IMR-90 (cell line): Measurements from ENCODE around the gene FRMPD3. TPM values are rescaled to one million over a fixed set of nuclear protein-coding genes. Genes with fewer than 3 reads are reported as not detected.

Source experiments
- ATAC-seq: fragments of 200-7000 bp; cut with Tn5 transposase; 2 replicates; pipeline ENCODE4 v1.9.1; 2020; ENCODE audit warnings: low read depth, mild to moderate bottlenecking, moderate library complexity
- BruUV-seq: library from RNA; stranded (reverse); fragments of 400-500 nt; replicated peaks from 2 replicates; lab custom pipeline; 2021; lab: Mats Ljungman, UMichigan
- CTCF ChIA-PET: fragments of 300-600 bp; formaldehyde crosslinking; extraction: SDS; loops from one replicate; lab custom pipeline; 2021; ENCODE audit warnings: antibody characterized with exemption; lab: Yijun Ruan, JAX
- POLR2A ChIA-PET: fragments of 300-600 bp; sonication (Branson Sonifier 250); formaldehyde crosslinking; loops from one replicate; lab custom pipeline; 2022; ENCODE audit warnings: antibody characterized with exemption; ENCODE audit not compliant: unreplicated experiment; lab: Charles Lee
- DNase-seq: peaks from one replicate; pipeline ENCODE4 v3.0.0; 2013
- H2AFZ ChIP-seq: replicated peaks from 2 replicates; pipeline ENCODE3; 2013; ENCODE audit warnings: low read length, mild to moderate bottlenecking; ENCODE audit not compliant: poor library complexity
- H2AK5ac ChIP-seq: 2 replicates; pipeline ENCODE4 v1.6.1; 2013; ENCODE audit warnings: low read depth, low read length, inconsistent platforms
- H2AK9ac ChIP-seq: replicated peaks from 2 replicates; pipeline ENCODE3; 2013; ENCODE audit warnings: mild to moderate bottlenecking, low read depth, low read length, moderate library complexity; ENCODE audit not compliant: poor library complexity
- H2BK120ac ChIP-seq: 2 replicates; pipeline ENCODE4 v1.6.1; 2013; ENCODE audit warnings: low read depth, low read length, inconsistent platforms
- H2BK15ac ChIP-seq: 3 replicates; pipeline ENCODE4 v1.6.1; 2013; ENCODE audit warnings: low read depth, low read length, inconsistent platforms
- H2BK20ac ChIP-seq: 2 replicates; pipeline ENCODE4 v1.6.1; 2013; ENCODE audit warnings: low read depth, mild to moderate bottlenecking, inconsistent platforms, low read length, moderate library complexity
- H2BK5ac ChIP-seq: 2 replicates; pipeline ENCODE4 v1.6.1; 2013; ENCODE audit warnings: mild to moderate bottlenecking, low read depth, low read length, inconsistent platforms; ENCODE audit not compliant: poor library complexity, severe bottlenecking
- H3K14ac ChIP-seq: replicated peaks from 2 replicates; pipeline ENCODE4 v1.6.1; 2013; ENCODE audit warnings: low read depth, low read length, inconsistent platforms
- H3K18ac ChIP-seq: 2 replicates; pipeline ENCODE4 v1.6.1; 2013; ENCODE audit warnings: low read depth, low read length, control low read depth
- H3K23ac ChIP-seq: 2 replicates; pipeline ENCODE4 v1.6.1; 2013; ENCODE audit warnings: low read depth, low read length, inconsistent platforms
- H3K27ac ChIP-seq: 2 replicates; pipeline ENCODE4 v1.5.1; 2013; ENCODE audit warnings: mild to moderate bottlenecking, control low read depth, low read length; ENCODE audit not compliant: insufficient read depth
- H3K27me3 ChIP-seq: 2 replicates; pipeline ENCODE4 v1.6.1; 2013; ENCODE audit warnings: low read length; ENCODE audit not compliant: control insufficient read depth, insufficient read depth
- H3K36me3 ChIP-seq: 2 replicates; pipeline ENCODE4 v1.6.1; 2013; ENCODE audit warnings: low read length, mixed read lengths; ENCODE audit not compliant: control insufficient read depth, insufficient read depth
- H3K4ac ChIP-seq: 2 replicates; pipeline ENCODE4 v1.6.1; 2013; ENCODE audit warnings: low read depth, low read length, inconsistent platforms
- H3K4me1 ChIP-seq: 2 replicates; pipeline ENCODE4 v1.6.1; 2013; ENCODE audit warnings: low read length, mixed read lengths; ENCODE audit not compliant: control insufficient read depth, insufficient read depth
- H3K4me2 ChIP-seq: 2 replicates; pipeline ENCODE4 v1.6.1; 2013; ENCODE audit warnings: low read depth, mild to moderate bottlenecking, control low read depth, low read length, moderate library complexity
- H3K4me3 ChIP-seq: 2 replicates; pipeline ENCODE4 v1.5.1; 2013; ENCODE audit warnings: low read depth, mild to moderate bottlenecking, control low read depth, low read length, moderate library complexity; ENCODE audit not compliant: insufficient read depth
- H3K56ac ChIP-seq: 2 replicates; pipeline ENCODE4 v1.6.1; 2013; ENCODE audit warnings: low read length, inconsistent platforms; ENCODE audit not compliant: insufficient read depth; ENCODE audit errors: extremely low read depth
- H3K79me1 ChIP-seq, 2 experiments: 2 replicates each; pipeline ENCODE4 v1.6.1; 2013; ENCODE audit warnings: low read length in 2 of 2, inconsistent platforms in 1 of 2, low read depth in 1 of 2
- H3K9ac ChIP-seq: 2 replicates; pipeline ENCODE4 v1.6.1; 2013; ENCODE audit warnings: low read depth, low read length, control low read depth
- H3K9me1 ChIP-seq: 2 replicates; pipeline ENCODE4 v1.6.1; 2013; ENCODE audit warnings: low read length, inconsistent platforms; ENCODE audit not compliant: insufficient read depth
- H3K9me3 ChIP-seq: 2 replicates; pipeline ENCODE4 v1.6.1; 2013; ENCODE audit warnings: low read length; ENCODE audit not compliant: control insufficient read depth, insufficient read depth
- H4K20me1 ChIP-seq: 2 replicates; pipeline ENCODE4 v1.6.1; 2013; ENCODE audit warnings: low read length, inconsistent platforms; ENCODE audit not compliant: insufficient read depth
- H4K5ac ChIP-seq: 2 replicates; pipeline ENCODE4 v1.6.1; 2013; ENCODE audit warnings: mild to moderate bottlenecking, low read depth, low read length, control low read depth
- H4K8ac ChIP-seq, 2 experiments: 2 replicates each; pipeline ENCODE4 v1.6.1; 2013; ENCODE audit warnings: low read depth in 2 of 2, low read length in 2 of 2, control low read depth in 1 of 2, inconsistent platforms in 1 of 2
- H4K91ac ChIP-seq: 2 replicates; pipeline ENCODE4 v1.6.1; 2013; ENCODE audit warnings: low read depth, low read length, inconsistent platforms; ENCODE audit not compliant: insufficient read depth
- BHLHE40 ChIP-seq: fragments of 150-350 bp; IDR thresholded peaks from 2 replicates; pipeline ENCODE4 v1.6.1; 2016; ENCODE audit warnings: mild to moderate bottlenecking, low read depth, low read length
- CTCF ChIP-seq: conservative IDR thresholded peaks from 2 replicates; pipeline ENCODE4 v1.5.1; 2012; ENCODE audit warnings: mild to moderate bottlenecking, low read depth, low read length, improper control_type of control experiment
- ELK1 ChIP-seq: fragments of 150-350 bp; IDR thresholded peaks from 2 replicates; pipeline ENCODE4 v1.6.1; 2016; ENCODE audit warnings: low read depth, mild to moderate bottlenecking, low read length, moderate library complexity, borderline replicate concordance
- FOS ChIP-seq: fragments of 150-350 bp; IDR thresholded peaks from 2 replicates; pipeline ENCODE4 v1.6.1; 2016; ENCODE audit warnings: low read depth, low read length
- MAFK ChIP-seq: IDR thresholded peaks from 2 replicates; pipeline ENCODE4 v1.6.1; 2012; ENCODE audit warnings: low read depth, low read length, improper control_type of control experiment
- MAZ ChIP-seq: IDR thresholded peaks from 2 replicates; pipeline ENCODE4 v1.6.1; 2012; ENCODE audit warnings: low read depth, mild to moderate bottlenecking, low read length, improper control_type of control experiment, moderate library complexity, borderline replicate concordance
- MXI1 ChIP-seq: IDR thresholded peaks from 2 replicates; pipeline ENCODE4 v1.6.1; 2012; ENCODE audit warnings: low read depth, mild to moderate bottlenecking, low read length, moderate library complexity, borderline replicate concordance
- POLR2A ChIP-seq: IDR thresholded peaks from 2 replicates; pipeline ENCODE4 v1.6.1; 2012; ENCODE audit warnings: mild to moderate bottlenecking, low read depth, low read length
- RAD21 ChIP-seq: IDR thresholded peaks from 2 replicates; pipeline ENCODE4 v1.6.1; 2012; ENCODE audit warnings: low read length, improper control_type of control experiment
- RCOR1 ChIP-seq: IDR thresholded peaks from 2 replicates; pipeline ENCODE4 v1.6.1; 2012; ENCODE audit warnings: mild to moderate bottlenecking, low read length, improper control_type of control experiment; ENCODE audit not compliant: insufficient replicate concordance
- RFX5 ChIP-seq: IDR thresholded peaks from 2 replicates; pipeline ENCODE4 v1.8.0; 2012; ENCODE audit warnings: low read depth, mild to moderate bottlenecking, low read length, moderate library complexity
- SMC3 ChIP-seq: fragments of 150-350 bp; IDR thresholded peaks from 2 replicates; pipeline ENCODE4 v1.6.1; 2016; ENCODE audit warnings: low read depth, mild to moderate bottlenecking, antibody characterized with exemption, low read length, moderate library complexity
- USF2 ChIP-seq: fragments of 150-350 bp; IDR thresholded peaks from 2 replicates; pipeline ENCODE4 v1.6.1; 2017; ENCODE audit warnings: mild to moderate bottlenecking, antibody characterized with exemption, low read length, low read depth
- WGBS, 2 experiments: methylation state at CpG; one replicate each; pipeline versions ENCODE4 v1.1.5 to v1.1.7; 2013; ENCODE audit warnings: missing lambda C conversion rate in 2 of 2; ENCODE audit not compliant: insufficient read length in 1 of 2; ENCODE audit errors: extremely low coverage in 2 of 2; 5-methylcytosine and 5-hydroxymethylcytosine counted together
- dilution Hi-C: fragments of 300-500 bp; cut with HindIII; formaldehyde crosslinking; loops from one replicate; pipeline ENCODE4 v1.14.3; 2018; ENCODE audit warnings: low sequenced_read_pairs; ENCODE audit not compliant: unreplicated experiment
- in situ Hi-C: fragments of 300-500 bp; cut with MboI; formaldehyde crosslinking; loops from 3 replicates; pipeline ENCODE4 v1.14.3; 2019; ENCODE audit warnings: low sequenced_read_pairs, inconsistent platforms, mixed read lengths
- intact Hi-C: fragments of 100-400 bp; cut with micrococcal nuclease; formaldehyde crosslinking; loops from 2 replicates; pipeline ENCODE4 v1.10.0; 2022
- polyA plus RNA-seq, 3 experiments: library from polyadenylated mRNA; depleted of rRNA; stranded (reverse); fragments of >200 nt; gene quantifications; 2 replicates each; pipeline ENCODE4 v1.2.3, GENCODE V29; 2012; ENCODE audit warnings: low replicate concordance in 1 of 3
- total RNA-seq: library from RNA; depleted of rRNA; stranded (reverse); fragments of >200 nt; gene quantifications from 2 replicates; pipeline ENCODE4 v1.2.3, GENCODE V29; 2012

FRMPD3 gene
- total and polyA plus RNA-seq, 2 of the 4 experiments (the other 2 are of a cell fraction): under 0.01 to 0.19 TPM

GRCh38 chrX:107470198-107470597 is 20.7 kb downstream of the FRMPD3 start:
- H3K36me3 ChIP-seq: no peaks in the 10 kb centered on the region
- no peak overlapping the region for H4K8ac ChIP-seq
- H2AK5ac ChIP-seq: no peak overlapping the region
- 37% methylated on average over 2 of the region's 2 CpGs; no CpG with 5 or more reads in 1 of the 2 experiments for WGBS, 2 experiments
- H4K5ac ChIP-seq: no peak overlapping the region
- H3K56ac ChIP-seq: no peak overlapping the region
- DNase-seq: no peak
- H3K79me1 ChIP-seq: no peaks in the 10 kb centered on the region
- no peak overlapping the region for H3K4me3 ChIP-seq
- H2BK120ac ChIP-seq: no peak overlapping the region
- no peak overlapping the region for H3K9ac ChIP-seq
- H2AK9ac ChIP-seq: peak overlapping the region; percentile 38
- no peak overlapping the region for H3K4me2 ChIP-seq
- CTCF ChIA-PET: no interaction called here
- H3K4me1 ChIP-seq: no peaks in the 10 kb centered on the region
- H3K23ac ChIP-seq: no peak overlapping the region
- dilution Hi-C loops (no loop called here), intact Hi-C loops (no loop called here), in situ Hi-C loops (no loop called here)
- POLR2A ChIA-PET: interaction anchor here (0.6 kb wide), 1 partner anchor 479 kb away, joined by 3 read pairs; no protein-coding TSS in a partner anchor
- BruUV-seq: no TSS peak
- no peak overlapping the region for H2BK15ac ChIP-seq
- H3K27ac ChIP-seq: no peak overlapping the region
- H2BK20ac ChIP-seq: no peak overlapping the region
- no peaks in the 10 kb centered on the region for H3K9me3 ChIP-seq
- no peak overlapping the region for H3K14ac ChIP-seq
- H3K27me3 ChIP-seq: peaks cover 28% of the 10 kb centered on the region
- no peak for TF ChIP-seq RCOR1
- TF ChIP-seq SMC3: no peak
- TF ChIP-seq ELK1: no peak
- no peak for TF ChIP-seq RFX5
- TF ChIP-seq USF2: no peak
- no peak for TF ChIP-seq MXI1
- no peak for TF ChIP-seq POLR2A
- no peak for TF ChIP-seq FOS
- TF ChIP-seq RAD21: no peak
- TF ChIP-seq CTCF: no peak
- no peak for TF ChIP-seq BHLHE40
- TF ChIP-seq MAFK: no peak
- TF ChIP-seq MAZ: no peak
- no peak overlapping the region for H3K18ac ChIP-seq
- no peak overlapping the region for H3K4ac ChIP-seq
- H3K9me1 ChIP-seq: no peaks in the 10 kb centered on the region
- no peaks in the 10 kb centered on the region for H4K20me1 ChIP-seq
- no peak for ATAC-seq
- H4K91ac ChIP-seq: no peak overlapping the region
- no peak overlapping the region for H2BK5ac ChIP-seq
- H2AFZ ChIP-seq: no peak overlapping the region
